NCI-H1417 (cell line): ENCODE measurements around the gene PRKAR1A.

Experiments used
- DNase-seq, 3 experiments: peaks; one replicate each; lab custom pipeline; 2025; lab: John Stamatoyannopoulos, UW

Gene PRKAR1A

GRCh38 chr17:68542698-68543463 is 30.7 kb downstream of the PRKAR1A start:
- DNase-seq, result no peak

- DNase-seq, result peak in 1 of 3 experiments; percentile 6
These were observed 32.1 kb downstream of the PRKAR1A start for GRCh38 chr17:68544111-68544915.

GRCh38 chr17:68556551-68556950 is 44.3 kb downstream of the PRKAR1A start:
- no peak for DNase-seq

DNA sequence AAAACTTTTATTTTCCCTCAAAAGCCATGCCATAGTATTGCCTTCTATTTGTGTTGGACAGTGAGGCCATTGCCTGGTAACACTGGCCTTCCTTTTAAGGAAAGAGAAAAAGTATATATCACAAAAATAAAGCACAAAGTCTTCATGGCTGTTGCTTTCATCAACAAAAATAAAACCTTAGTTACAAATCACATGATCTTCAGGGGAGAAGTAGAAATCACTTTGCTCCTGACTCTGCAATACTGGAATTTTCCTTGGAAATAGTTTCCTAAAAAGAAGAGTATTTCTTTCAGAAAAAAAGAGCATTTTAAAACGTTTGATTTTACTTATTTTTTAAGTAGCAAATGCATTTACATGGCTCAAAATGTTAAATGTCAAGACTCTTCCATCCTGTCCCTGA is 47.1 kb downstream of the PRKAR1A start:
- DNase-seq, result no peak

- DNase-seq, result no peak
These were observed 48.9 kb downstream of the PRKAR1A start for GRCh38 chr17:68560966-68561720.

DNA sequence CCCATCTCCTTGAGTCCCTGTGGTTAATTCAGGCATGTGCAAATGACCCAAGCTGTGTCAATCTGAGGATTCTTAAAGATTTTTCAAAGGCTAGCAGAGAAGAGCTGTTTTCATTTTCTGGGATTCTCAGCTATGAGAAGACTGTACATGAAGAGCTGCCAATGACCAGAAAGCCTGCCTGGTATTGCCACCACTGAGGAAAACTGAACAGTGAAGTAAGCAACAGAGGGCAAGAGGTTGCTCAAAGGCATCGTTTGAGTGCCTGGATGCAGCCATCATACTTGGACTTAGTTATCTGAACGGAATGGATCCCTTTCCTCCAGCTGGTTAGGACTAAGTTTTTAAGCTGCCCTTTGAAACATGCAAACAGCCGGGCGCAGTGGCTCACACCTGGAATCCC is 50.5 kb downstream of the PRKAR1A start:
- no peak for DNase-seq

- DNase-seq, result no peak
These were observed 52.3 kb downstream of the PRKAR1A start for GRCh38 chr17:68564415-68565111.

- DNase-seq, result no peak
These were observed 53.6 kb downstream of the PRKAR1A start for GRCh38 chr17:68565661-68566441.

- no peak for DNase-seq
These were observed 54.2 kb downstream of the PRKAR1A start for GRCh38 chr17:68566442-68566738.

DNA sequence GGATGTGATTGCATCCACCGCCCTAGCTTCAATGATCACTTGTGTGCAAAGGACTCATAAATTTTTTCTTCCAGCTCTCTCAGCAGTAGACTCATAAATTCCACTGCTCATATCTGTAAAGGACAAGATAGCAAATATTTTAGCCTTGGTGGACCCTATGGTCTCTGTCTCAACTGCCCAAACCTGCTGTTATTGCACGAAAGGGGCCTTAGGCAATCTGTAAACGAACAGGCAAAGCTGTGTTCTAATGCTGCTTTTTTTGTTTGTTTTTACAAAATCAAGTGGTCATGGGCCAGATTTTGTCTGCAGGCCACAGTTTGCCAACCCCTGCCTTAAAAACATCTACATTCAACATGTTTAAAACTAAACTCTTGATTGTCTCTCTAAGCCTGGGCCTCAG is 54.8 kb downstream of the PRKAR1A start:
- DNase-seq, result no peak

GRCh38 chr17:68567581-68567980 is 55.4 kb downstream of the PRKAR1A start:
- DNase-seq, result no peak

DNA sequence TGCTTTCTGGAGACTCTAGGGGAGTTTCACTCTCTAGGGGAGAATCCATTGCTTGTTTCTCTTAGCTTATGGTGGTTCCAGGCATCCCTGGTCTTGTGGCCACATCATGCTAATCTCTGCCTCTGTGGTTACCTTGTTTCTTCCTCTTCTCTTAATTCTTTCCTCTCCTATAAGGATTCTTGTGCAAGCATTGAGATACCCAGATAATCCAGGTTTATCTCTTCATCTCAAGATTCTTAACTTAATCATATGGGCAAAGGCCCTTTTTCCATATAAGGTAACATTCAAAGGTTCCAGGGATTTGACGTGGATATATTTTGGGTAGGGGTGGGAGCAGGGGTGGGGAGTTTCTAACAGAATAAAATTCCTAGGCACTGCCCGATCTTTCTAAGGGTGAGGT is 56.4 kb downstream of the PRKAR1A start:
- no peak for DNase-seq

DNA sequence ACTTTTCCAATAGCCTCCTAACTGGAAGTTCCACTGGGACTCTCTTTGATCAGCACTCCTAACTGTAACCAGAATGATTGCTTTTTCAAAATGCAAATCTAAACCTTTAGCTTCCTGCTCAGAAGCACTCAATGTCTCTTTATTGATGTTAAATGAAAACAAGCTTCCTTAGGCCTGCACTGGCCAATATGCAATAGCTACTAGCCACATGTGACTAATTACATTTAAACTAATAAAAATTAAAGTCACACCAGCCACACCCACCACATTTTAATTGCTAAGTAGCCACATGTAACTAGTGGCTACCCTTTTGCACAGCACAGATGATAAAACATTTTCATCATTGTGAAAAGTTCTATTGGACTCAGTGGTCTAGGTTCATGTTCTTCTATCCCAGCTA is 57.1 kb downstream of the PRKAR1A start:
- DNase-seq, result no peak

DNA sequence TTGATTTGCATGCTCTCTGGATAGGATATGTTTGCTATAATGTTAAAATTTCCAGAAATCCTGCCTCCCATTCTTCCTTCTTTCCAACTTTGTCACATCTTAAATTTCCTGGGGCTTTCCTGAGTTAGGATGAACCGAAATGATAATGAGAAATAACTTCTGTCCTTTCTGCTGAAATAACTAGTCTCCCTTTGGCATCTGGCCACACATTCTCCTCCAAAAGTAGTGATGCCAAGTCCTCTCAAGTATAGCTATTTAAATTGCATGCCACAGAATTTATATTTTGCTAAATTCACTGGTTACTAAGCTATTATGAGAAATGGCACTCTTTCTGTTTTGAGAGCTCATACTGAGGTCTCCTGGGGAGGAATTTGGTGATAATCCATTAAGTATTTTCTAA is 58.3 kb downstream of the PRKAR1A start:
- no peak for DNase-seq

DNA sequence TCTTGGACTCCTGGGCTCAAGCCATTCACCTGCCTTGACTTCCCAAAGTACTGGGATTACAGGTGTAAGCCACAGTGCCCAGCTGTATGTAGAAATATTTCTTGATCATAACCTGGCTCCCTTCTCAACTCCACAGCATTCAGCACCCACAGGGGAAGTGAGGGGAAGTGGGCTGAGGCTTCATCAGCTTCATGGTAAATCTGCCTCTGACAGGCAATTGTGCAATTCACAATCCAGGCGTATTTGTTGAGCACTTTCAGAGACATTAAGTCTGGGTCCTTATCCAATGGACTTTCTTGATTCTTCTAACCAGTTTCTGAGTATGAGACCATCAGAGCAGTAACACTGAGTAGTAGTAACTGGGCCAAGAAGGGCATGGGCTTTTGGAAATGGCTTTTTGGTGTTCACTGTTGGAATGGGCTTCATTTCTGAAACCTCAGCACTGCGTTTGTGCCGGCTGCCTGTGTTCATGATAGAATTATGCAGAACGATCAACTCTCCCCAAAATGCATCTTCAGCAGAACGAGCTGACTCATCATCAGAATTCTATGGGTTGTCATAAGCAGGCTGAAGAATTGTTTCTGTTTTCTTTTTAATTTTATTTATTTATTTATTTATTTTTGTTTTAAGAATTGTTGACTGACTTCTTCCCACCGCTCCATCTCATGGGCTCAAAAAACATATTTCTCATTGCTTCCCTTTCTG is 60.1 kb downstream of the PRKAR1A start:
- no peak for DNase-seq

DNA sequence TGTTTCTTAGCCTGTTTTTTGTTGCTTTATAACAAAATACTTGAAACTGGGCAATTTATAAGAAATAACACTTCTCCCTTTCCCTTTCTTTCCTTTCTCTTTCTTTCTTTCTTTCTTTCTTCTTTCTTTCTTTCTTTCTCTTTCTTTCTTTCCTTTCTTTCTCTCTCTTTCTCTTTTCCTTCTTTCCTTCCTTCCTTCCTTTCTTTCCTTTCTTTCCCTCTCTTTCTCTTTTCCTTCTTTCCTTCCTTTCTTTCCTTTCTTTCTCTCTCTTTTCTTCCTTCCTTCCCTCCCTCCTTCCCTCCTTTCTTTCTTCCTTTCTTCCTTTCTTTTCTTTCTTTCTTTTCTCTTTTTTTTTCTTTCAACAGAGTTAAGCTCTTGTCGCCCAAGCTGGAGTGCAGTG is 61.1 kb downstream of the PRKAR1A start:
- DNase-seq, result no peak

- no peak for DNase-seq
These were observed 63.9 kb downstream of the PRKAR1A start for GRCh38 chr17:68576137-68576536.

DNA sequence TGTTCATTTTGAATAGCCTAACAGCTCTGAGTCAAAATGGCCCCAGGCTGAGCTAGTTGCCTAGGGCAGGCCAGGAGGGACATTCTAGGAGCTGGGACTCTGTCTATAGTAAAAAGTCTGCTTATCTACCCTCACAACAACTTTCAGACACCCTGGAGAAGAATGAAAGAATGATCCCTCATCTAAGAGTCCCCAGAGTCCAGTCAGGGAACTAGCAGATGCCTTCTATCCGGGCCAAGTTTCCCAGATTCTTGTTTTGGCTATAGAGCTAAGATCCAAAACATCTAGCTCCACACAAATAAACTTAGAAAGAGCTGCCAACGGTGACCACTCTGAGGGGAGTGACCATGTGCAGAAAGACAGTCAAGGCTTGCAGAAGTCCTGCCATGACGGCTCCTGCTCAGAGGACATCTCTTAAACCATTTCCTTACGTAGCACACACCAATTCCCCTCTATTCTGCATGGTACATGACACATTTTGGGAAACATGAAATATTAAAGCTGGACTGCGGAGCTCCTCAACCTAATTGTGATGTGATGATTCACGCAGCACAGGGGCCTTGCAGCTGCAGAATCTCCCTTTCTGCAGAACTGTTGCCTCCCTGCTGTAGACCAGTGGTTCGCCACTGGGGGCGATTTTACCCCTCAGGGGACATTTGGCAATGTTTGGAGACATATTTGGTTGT is 64.7 kb downstream of the PRKAR1A start:
- DNase-seq, result no peak

DNA sequence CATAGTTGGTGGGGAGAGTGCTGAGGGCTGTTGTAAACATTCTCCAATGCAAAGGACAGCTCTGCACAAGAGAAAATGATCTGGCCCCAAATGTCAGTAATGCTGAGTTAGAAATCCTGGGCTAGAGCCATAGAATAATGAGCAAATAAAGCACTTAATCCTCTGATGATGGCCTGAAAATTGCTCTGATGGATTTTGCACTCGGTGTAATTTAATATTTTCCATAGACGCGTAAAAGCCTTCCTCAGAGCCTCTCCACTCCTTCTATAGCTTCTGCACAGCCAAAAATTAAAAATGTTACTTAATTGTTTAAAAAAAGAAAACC is 65.2 kb downstream of the PRKAR1A start:
- DNase-seq, result peak in 2 of 3 experiments; percentile 22 to 62

GRCh38 chr17:68578236-68578635 is 66.0 kb downstream of the PRKAR1A start:
- no peak for DNase-seq
